Right lobe of liver (tissue), 6 donors: Measurements from ENCODE around the gene AGFG1. TPM values are rescaled to one million over a fixed set of nuclear protein-coding genes. Genes with fewer than 3 reads are reported as not detected.
"Not testable (repeated sequence)": the region's sequence is repeated elsewhere in the genome, so short reads cannot be mapped to it uniquely, and the experiment has no call there.

Experiments used
- ATAC-seq, 4 donors: fragments of 200-7000 bp; cut with Tn5 transposase; one replicate each; pipeline ENCODE4 v1.9.1; 2020; ENCODE audit warnings: mild to moderate bottlenecking in 4 of 4, moderate library complexity in 4 of 4
- DNase-seq, 3 donors: peaks; one replicate each; pipeline ENCODE4 v3.0.0-alpha.2; 2020
- H3K27ac ChIP-seq, 3 donors: fragments of 200-600 bp; one replicate each; pipeline ENCODE4 v1.8.0; 2022
- H3K27me3 ChIP-seq, 2 donors: fragments of 200-600 bp; one replicate each; pipeline ENCODE4 v1.8.0; 2022
- H3K36me3 ChIP-seq, 4 donors: fragments of 200-600 bp; sonication (generic) in 1 of 4; one replicate each; pipeline versions ENCODE4 v1.5.1 to v1.8.0; 2017 to 2022; ENCODE audit warnings: control low read depth in 1 of 4
- H3K4me1 ChIP-seq, 4 donors: fragments of 200-600 bp; sonication (generic) in 1 of 4; one replicate each; pipeline versions ENCODE4 v1.5.1 to v1.8.0; 2017 to 2022; ENCODE audit warnings: control low read depth in 1 of 4
- H3K4me3 ChIP-seq, 3 donors: fragments of 200-600 bp; one replicate each; pipeline ENCODE4 v1.8.0; 2022
- H3K9me3 ChIP-seq, 4 donors: fragments of 200-600 bp; sonication (generic) in 1 of 4; one replicate each; pipeline versions ENCODE4 v1.5.1 to v1.8.0; 2017 to 2022; ENCODE audit warnings: control low read depth in 1 of 4
- CTCF ChIP-seq, 4 donors: fragments of 200-600 bp in 3 of 4; fragments of 450-650 bp in 1 of 4; IDR thresholded peaks; one replicate each; pipeline versions ENCODE4 v1.5.1 to v1.8.0; 2016 to 2022; ENCODE audit warnings: antibody characterized with exemption in 4 of 4, mild to moderate bottlenecking in 2 of 4
- POLR2A ChIP-seq: fragments of 450-650 bp; IDR thresholded peaks from one replicate; pipeline ENCODE4 v1.6.1; 2017; ENCODE audit warnings: antibody characterized with exemption, mild to moderate bottlenecking
- WGBS: methylation state at CpG from one replicate; pipeline ENCODE4 v1.1.6; 2018; ENCODE audit warnings: low coverage, low lambda C conversion rate; ENCODE audit not compliant: insufficient coverage; ENCODE audit errors: missing lambda C conversion rate; 5-methylcytosine and 5-hydroxymethylcytosine counted together
- intact Hi-C, 2 donors: fragments of 100-400 bp; cut with DNase I; formaldehyde crosslinking; loops; one replicate each; pipeline versions ENCODE4 v1.11.2 to v1.14.1; 2022
- total RNA-seq, 6 experiments: library from RNA; depleted of rRNA in 2 of 6; stranded (reverse); fragments of >200 nt in 2 of 6; fragmentation: NEBNext Ultra II Directional in 3 of 6; extraction: Animal tissue kit (Norgen Biotek cat#: 25700) in 3 of 6; gene quantifications; one replicate each; pipeline versions ENCODE4 v1.1.0 to v1.2.4, GENCODE V29; 2016 to 2023
- donor health status: DM: no; HTN: yes; CAD: no.
- donor health status: DM: no; HTN: no; CAD: no.
- donor health status: DM: no; HTN: no; CAD: no.
- donor health status: DM: no; HTN: yes; CAD: no.
- donor health status: DM: no; HTN: yes; CAD: no.

The AGFG1 gene
- total RNA-seq, 6 experiments from 2014 or later: 25.2 to 70.0 (median 39.5) TPM

- Histone ChIP-seq H3K27ac (no peak overlapping the region), H3K4me3 (no peak overlapping the region), H3K4me1 (no peaks in the 10 kb centered on the region), H3K27me3 (no peaks in the 10 kb centered on the region), H3K36me3 (no peaks in the 10 kb centered on the region), H3K9me3 (no peaks in the 10 kb centered on the region)
- ATAC-seq (no peak), DNase-seq (no peak)
- intact Hi-C loops: no loop called here
- no peak for TF ChIP-seq POLR2A
- TF ChIP-seq CTCF (IDR thresholded peaks at IDR 0.05): no peak
Observed at GRCh38 chr2:227582369-227582768, 110.4 kb downstream of the AGFG1 start.

- Histone ChIP-seq H3K4me3 (no peak overlapping the region), H3K27ac (no peak overlapping the region), H3K36me3 (no peaks in the 10 kb centered on the region), H3K27me3 (no peaks in the 10 kb centered on the region), H3K4me1 (no peaks in the 10 kb centered on the region), H3K9me3 (no peaks in the 10 kb centered on the region)
- ATAC-seq: no peak
- TF ChIP-seq POLR2A (no peak), CTCF (IDR thresholded peaks at IDR 0.05) (no peak)
- intact Hi-C loops: no loop called here
- 80% methylated on average over 1 of the region's 1 CpG for WGBS
- DNase-seq: no peak
Observed at GRCh38 chr2:227592694-227593387, 120.9 kb downstream of the AGFG1 start.

GRCh38 chr2:227595797-227596196 lies 123.8 kb downstream of the AGFG1 start:
- no peak for TF ChIP-seq CTCF (IDR thresholded peaks at IDR 0.05)
- TF ChIP-seq POLR2A: no peak
- no peak for DNase-seq
- 58% methylated on average over 3 of the region's 4 CpGs for WGBS
- Histone ChIP-seq H3K27me3 (no peaks in the 10 kb centered on the region), H3K9me3 (no peaks in the 10 kb centered on the region), H3K27ac (no peak overlapping the region), H3K36me3 (no peaks in the 10 kb centered on the region), H3K4me1 (no peaks in the 10 kb centered on the region), H3K4me3 (no peak overlapping the region)
- intact Hi-C loops: no loop called here
- ATAC-seq: no peak

- no peaks in the 10 kb centered on the region for H3K36me3 ChIP-seq
- H3K9me3 ChIP-seq: no peaks in the 10 kb centered on the region
- H3K27me3 ChIP-seq: no peaks in the 10 kb centered on the region
- DNase-seq: no peak
- intact Hi-C loops: no loop called here
- TF ChIP-seq POLR2A (no peak), CTCF (IDR thresholded peaks at IDR 0.05) (no peak)
- no peak for ATAC-seq
- no peaks in the 10 kb centered on the region for H3K4me1 ChIP-seq
- no peak overlapping the region for H3K4me3 ChIP-seq
- H3K27ac ChIP-seq: no peak overlapping the region
Observed at GRCh38 chr2:227597036-227597435, 125.1 kb downstream of the AGFG1 start.

- no peak for ATAC-seq
- TF ChIP-seq CTCF (IDR thresholded peaks at IDR 0.05): no peak
- no peak for TF ChIP-seq POLR2A
- Histone ChIP-seq H3K36me3 (no peaks in the 10 kb centered on the region), H3K9me3 (no peaks in the 10 kb centered on the region), H3K27ac (no peak overlapping the region), H3K4me1 (no peaks in the 10 kb centered on the region), H3K4me3 (no peak overlapping the region), H3K27me3 (no peaks in the 10 kb centered on the region)
- 71% methylated on average over 1 of the region's 4 CpGs for WGBS
- intact Hi-C loops: no loop called here
- DNase-seq: no peak
Observed at GRCh38 chr2:227597998-227598397, 126.0 kb downstream of the AGFG1 start.

GRCh38 chr2:227598835-227599503 lies 127.0 kb downstream of the AGFG1 start, which contains the start of gene SCYGR2:
SCYGR2 (plus strand) TSS chr2:227598893; CDS start chr2:227598893, 0 bp downstream.
- H3K27ac ChIP-seq, H3K4me1 ChIP-seq, H3K4me3 ChIP-seq, H3K27me3 ChIP-seq, H3K36me3 ChIP-seq, intact Hi-C loops, H3K9me3 ChIP-seq, ATAC-seq, DNase-seq: not testable (repeated sequence)
- 83% methylated on average over 6 of the region's 16 CpGs for WGBS
